Measurements from ENCODE around the gene PPP1R3E. TPM values are rescaled to one million over a fixed set of nuclear protein-coding genes. Genes with fewer than 3 reads are reported as not detected.

Gene PPP1R3E
- total and polyA plus RNA-seq, 2 of the 13 experiments (the other 11 are each of a cell fraction or from before 2014, with no cell fraction given), result 16.5 to 26.5 TPM

DNA sequence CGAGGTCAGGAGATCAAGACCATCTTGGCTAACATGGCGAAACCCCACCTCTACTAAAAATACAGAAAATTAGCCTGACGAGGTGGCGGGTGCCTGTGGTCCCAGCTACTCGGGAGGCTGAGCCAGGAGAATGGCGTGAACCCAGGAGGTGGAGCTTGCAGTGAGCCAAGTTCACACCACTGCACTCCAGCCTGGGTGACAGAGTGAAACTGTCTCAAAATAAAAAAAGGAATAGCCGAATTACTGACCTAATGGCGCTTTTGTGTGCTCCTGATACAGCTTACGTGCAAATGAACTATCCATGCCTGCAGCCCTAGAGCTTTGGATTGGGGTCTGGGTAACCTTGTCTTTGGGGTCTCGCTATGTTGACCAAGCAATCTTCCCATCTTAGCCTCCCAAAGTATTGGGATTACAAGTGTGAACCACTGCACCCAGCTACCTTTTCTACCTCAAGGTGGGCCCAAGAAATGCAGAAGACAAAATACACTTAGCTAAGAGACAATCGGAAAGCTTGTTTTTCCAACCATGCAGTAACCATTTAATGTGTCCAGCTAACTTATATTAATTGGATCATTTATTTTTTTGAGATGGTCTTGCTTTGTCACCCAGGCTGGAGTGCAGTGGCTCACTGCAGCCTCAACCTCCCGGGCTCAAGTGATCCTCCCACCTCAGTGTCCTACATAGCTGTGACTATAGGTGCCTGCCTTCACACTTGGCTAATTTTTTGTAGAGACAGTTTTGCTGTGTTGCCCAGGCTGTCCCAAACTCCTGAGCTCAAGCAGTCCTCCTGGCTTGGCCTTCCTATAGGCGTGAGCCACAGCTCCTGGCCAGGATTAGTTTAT, 24.1 kb upstream of the PPP1R3E start (continued):
- TF ChIP-seq THRA (CRISPR knock-in tag; IDR thresholded peaks at IDR 0.05; ENCODE audit: borderline replicate concordance) (no peak), ZNF251 (CRISPR knock-in tag; IDR thresholded peaks at IDR 0.05) (no peak), ZNF562 (CRISPR knock-in tag; IDR thresholded peaks at IDR 0.05; ENCODE audit: borderline replicate concordance) (no peak), ZNF850 (CRISPR knock-in tag; conservative IDR thresholded peaks at IDR 0.05) (no peak), HMGXB3 (CRISPR knock-in tag; IDR thresholded peaks at IDR 0.05; ENCODE audit: borderline replicate concordance) (no peak), KAT8 (CRISPR knock-in tag; IDR thresholded peaks at IDR 0.05) (no peak), HMG20A (CRISPR knock-in tag; IDR thresholded peaks at IDR 0.05; ENCODE audit: borderline replicate concordance) (no peak), ZNF121 (CRISPR knock-in tag; IDR thresholded peaks at IDR 0.05) (no peak), GLI4 (CRISPR knock-in tag; IDR thresholded peaks at IDR 0.05; ENCODE audit: borderline replicate concordance) (no peak), ZNF777 (CRISPR knock-in tag; IDR thresholded peaks at IDR 0.05) (no peak), ZNF17 (CRISPR knock-in tag; IDR thresholded peaks at IDR 0.05) (no peak), ZZZ3 (CRISPR knock-in tag; IDR thresholded peaks at IDR 0.05; ENCODE audit: borderline replicate concordance) (no peak), EZH2 (conservative IDR thresholded peaks at IDR 0.05; ENCODE audit: low read depth, low read length) (no peak), IKZF1 (IDR thresholded peaks at IDR 0.05) (no peak), BCLAF1 (IDR thresholded peaks at IDR 0.05) (no peak), ZNF674 (CRISPR knock-in tag; IDR thresholded peaks at IDR 0.05; ENCODE audit: low read depth) (no peak), KDM2A (CRISPR knock-in tag; IDR thresholded peaks at IDR 0.05; ENCODE audit: borderline replicate concordance, low read depth) (peak; percentile 80), ZNF574 (CRISPR knock-in tag; IDR thresholded peaks at IDR 0.05) (no peak; the same call in 1 of the 2 replicates)
